ENCODE results near the gene APBA2. TPM values are rescaled to one million over a fixed set of nuclear protein-coding genes. Genes with fewer than 3 reads are reported as not detected.
A peak's percentile ranks its signal among the peaks of the same experiment; 100 is the strongest.

APBA2 gene
- total RNA-seq, 2 experiments from 2014 or later = 19.2 to 21.2 TPM

DNA sequence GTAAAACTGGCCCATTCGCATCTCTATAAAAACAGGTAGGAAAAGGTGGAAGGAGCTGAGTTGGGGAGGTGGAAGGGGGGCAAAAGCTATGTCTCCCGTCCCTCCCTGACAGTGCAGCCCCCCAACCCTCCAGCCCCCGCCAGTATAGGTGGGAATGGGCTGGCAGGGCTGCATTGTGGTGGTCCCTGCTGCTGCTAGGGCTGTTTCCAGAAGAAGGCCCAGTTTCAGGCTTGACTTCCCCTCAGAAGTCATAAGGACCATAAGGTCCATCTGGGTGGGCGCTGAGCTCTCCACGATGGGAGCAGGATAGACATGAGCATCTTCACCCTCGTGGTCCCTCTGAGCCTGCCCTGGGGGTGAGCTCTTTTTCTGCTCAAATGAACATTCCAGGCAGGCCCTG is 44.2 kb downstream of the APBA2 start:
- POLR2A ChIA-PET = no interaction called here
- Mint-ChIP-seq H3K4me1 (peaks cover 5% of the 10 kb centered on the region), H3K27ac (no peak overlapping the region), H3K4me3 (no peak overlapping the region), H3K9me3 (peaks cover 3% of the 10 kb centered on the region), H3K36me3 (ENCODE audit: low read depth) (no peaks in the 10 kb centered on the region), H3K27me3 (no peaks in the 10 kb centered on the region)
- DNase-seq = no peak
- CTCF ChIA-PET = interaction anchor here (0.8 to 0.9 kb wide), 2 partner anchors 10 to 78 kb away, joined by 3 read pairs; no protein-coding TSS in a partner anchor

DNA sequence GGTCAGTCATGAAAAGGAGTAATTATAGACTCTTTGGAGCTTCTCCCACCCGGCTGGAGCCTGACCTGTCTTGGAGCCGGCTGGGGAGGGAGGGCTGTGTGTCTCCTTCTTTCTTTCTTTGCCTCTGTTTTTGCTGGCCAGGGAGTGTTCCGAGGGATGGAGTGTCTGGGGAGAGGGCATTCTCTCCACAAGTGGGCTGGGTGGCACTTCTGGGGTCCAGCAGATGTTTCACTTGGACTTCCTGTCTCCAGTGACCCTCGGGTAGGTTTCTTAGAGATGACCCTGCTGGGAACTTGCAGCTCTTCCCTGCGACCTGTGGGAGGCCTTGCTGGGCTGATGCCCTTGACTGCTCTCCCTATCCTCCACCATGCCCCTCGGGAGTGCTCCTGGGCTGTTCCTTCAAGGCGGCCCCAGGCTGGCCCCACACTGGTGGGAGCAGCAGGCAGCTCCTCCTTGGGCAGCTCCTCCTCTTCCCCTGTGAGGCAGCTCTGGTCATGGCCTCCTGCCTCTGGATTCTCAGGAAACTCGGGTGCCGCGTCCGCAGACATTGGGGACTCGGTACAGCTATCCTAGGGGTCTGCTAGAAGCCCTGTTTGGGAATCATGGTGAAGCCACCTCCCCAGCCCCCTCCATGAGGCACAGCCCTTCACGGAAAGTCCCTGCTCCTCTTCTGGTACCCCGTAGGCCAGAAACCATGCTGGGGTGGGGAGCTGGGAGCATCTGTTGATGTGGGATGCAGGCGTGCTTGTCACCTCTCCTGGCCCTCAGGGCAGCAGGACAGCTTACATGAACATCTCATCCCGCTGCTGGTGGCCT is 44.9 kb downstream of the APBA2 start:
- Mint-ChIP-seq H3K27ac (no peak overlapping the region), H3K27me3 (no peaks in the 10 kb centered on the region), H3K9me3 (peaks cover 3% of the 10 kb centered on the region), H3K36me3 (ENCODE audit: low read depth) (no peaks in the 10 kb centered on the region), H3K4me1 (peaks cover 12% of the 10 kb centered on the region), H3K4me3 (no peak overlapping the region)
- ChIA-PET POLR2A (no interaction called here), CTCF (interaction anchor here (0.8 to 0.9 kb wide), 2 partner anchors 10 to 79 kb away, joined by 3 read pairs; no protein-coding TSS in a partner anchor)
- DNase-seq = no peak

DNA sequence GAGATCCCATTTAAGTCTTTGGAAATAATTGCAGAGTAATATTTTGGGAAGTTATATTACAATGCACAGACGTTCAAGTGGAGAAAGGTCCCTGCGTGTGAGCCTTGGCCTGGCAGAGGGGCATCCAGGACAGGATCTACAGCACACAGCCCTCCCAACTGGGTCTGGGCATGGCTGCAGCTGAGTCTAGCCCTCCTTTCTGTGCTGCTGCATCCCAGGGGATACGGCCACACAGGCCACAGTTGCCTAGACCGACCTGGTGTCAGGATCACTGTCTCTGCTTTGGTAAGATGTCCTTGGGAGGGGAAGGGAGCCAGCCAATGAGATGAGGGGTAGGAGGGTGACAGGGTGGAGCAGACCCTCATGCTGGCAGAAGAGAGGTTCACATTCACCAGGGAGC is 46.1 kb downstream of the APBA2 start:
- Mint-ChIP-seq H3K27me3 (no peaks in the 10 kb centered on the region), H3K9me3 (peaks cover 3% of the 10 kb centered on the region), H3K4me1 (peaks cover 24% of the 10 kb centered on the region), H3K36me3 (ENCODE audit: low read depth) (no peaks in the 10 kb centered on the region), H3K27ac (no peak overlapping the region), H3K4me3 (no peak overlapping the region)
- ChIA-PET CTCF (interaction anchor here (0.9 kb wide), 1 partner anchor 9 kb away, joined by 5 read pairs; no protein-coding TSS in a partner anchor), POLR2A (no interaction called here)
- no peak for DNase-seq

DNA sequence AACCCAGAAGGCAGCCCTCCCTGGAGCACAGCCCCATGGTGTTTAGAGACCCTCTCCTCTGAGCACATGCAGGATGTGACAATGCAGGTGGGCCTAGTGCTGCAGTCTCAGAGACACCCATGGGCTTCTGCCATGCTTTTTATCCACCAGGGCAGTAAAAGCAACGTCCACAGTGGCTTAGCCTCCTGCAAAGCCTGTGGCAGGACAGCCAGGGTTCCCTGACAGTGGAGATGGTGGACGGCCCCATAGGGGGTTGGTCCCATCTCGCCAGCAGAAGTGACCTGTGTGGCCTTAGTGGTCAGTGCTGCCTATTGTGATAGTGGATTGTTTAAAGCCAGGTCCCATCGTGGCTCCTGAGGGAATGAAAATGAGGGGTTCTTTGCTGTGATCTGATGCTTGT is 46.6 kb downstream of the APBA2 start:
- POLR2A ChIA-PET = no interaction called here
- peaks cover 29% of the 10 kb centered on the region for H3K4me1 Mint-ChIP-seq
- CTCF ChIA-PET = interaction anchor here (0.9 kb wide), 1 partner anchor 8 kb away, joined by 5 read pairs; no protein-coding TSS in a partner anchor
- no peaks in the 10 kb centered on the region for H3K27me3 Mint-ChIP-seq
- DNase-seq = no peak
- no peak overlapping the region for H3K4me3 Mint-ChIP-seq
- no peaks in the 10 kb centered on the region for H3K36me3 Mint-ChIP-seq (ENCODE audit: low read depth)
- no peak overlapping the region for H3K27ac Mint-ChIP-seq
- H3K9me3 Mint-ChIP-seq = peaks cover 3% of the 10 kb centered on the region

DNA sequence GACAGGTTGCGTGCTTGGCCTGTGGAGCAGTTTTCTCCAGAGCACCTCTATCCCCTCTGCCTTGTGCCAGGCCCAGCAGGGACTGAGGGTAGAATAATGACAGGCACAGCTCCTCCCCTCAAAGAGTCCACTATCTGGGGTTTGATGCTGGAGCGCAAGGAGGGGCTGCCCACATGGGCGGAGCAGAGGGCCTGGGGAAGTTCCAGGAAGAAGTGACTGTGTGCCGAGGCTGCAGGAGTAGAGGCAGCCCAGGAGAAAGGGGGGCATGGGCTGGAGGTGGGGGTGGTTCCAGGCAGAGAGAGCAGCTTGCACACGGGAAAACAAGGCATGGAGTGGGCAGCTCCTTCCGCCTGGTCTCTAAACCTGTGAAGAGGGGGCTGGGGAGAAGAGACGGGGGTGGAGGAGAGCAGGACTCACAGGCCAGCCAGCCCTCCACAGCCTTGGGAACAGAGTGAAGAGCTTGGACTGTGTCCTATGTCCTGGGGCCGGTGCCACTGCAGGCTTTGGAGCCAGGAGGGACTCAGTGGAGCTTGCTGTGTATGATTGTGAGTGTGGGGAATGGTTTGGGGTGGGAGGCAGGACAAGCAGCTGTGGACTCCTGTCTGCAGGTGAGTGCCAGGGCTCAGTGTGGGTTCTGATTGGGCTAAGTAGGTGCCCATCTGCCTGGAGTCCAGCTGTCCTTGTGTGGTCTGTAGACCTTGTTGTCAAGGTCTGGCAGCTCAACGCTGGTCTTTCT is 48.1 kb downstream of the APBA2 start:
- ChIA-PET POLR2A (no interaction called here), CTCF (no interaction called here)
- H3K27me3 Mint-ChIP-seq = no peaks in the 10 kb centered on the region
- peaks cover 3% of the 10 kb centered on the region for H3K9me3 Mint-ChIP-seq
- DNase-seq = no peak
- H3K4me1 Mint-ChIP-seq = peaks cover 43% of the 10 kb centered on the region
- H3K4me3 Mint-ChIP-seq = no peak overlapping the region
- H3K36me3 Mint-ChIP-seq (ENCODE audit: low read depth) = no peaks in the 10 kb centered on the region
- H3K27ac Mint-ChIP-seq = peak overlapping the region; percentile 63

DNA sequence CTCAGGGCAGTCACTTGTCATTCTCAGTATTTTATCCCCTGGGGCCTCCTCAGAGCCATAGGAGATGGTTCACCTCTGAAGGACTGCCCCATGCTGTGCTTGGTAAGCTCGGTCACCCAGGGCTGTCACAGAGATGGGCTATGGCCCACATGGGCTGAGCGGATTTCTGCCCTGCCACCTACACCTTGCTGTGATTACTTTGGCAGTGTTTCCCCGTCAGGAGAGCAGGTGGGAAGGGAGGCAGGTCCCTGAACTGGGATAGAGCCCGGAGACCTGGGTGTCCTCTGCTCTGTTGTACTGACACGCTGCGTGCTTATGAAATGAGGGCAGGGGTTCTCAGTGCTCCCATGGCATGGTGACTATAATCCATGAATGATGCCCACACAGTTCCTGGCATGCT is 48.9 kb downstream of the APBA2 start:
- Mint-ChIP-seq H3K27ac (no peak overlapping the region), H3K36me3 (ENCODE audit: low read depth) (peaks cover 3% of the 10 kb centered on the region), H3K4me1 (peaks cover 49% of the 10 kb centered on the region), H3K9me3 (peaks cover 3% of the 10 kb centered on the region), H3K4me3 (no peak overlapping the region), H3K27me3 (no peaks in the 10 kb centered on the region)
- POLR2A ChIA-PET = no interaction called here
- CTCF ChIA-PET = no interaction called here
- no peak for DNase-seq

DNA sequence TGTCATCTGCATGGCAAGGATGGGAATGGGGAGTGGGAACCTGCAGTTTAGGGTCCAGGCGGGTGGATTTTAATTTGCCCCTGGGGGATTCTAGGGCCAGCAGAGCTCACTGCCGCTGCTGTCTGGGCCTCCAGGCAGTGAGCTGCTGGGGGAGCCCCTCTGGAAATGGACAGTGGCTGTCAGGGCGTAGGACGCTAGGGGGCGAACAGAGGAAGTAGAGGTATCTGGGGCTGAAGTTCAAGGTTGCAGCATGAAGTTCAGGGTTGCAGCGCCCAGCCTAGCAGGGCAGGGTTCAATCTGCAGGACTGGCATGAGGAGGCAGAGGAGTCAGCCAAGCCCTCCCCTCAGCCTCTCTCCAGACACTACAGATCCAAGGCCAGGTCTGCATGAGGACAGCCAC is 49.5 kb downstream of the APBA2 start:
- peak; percentile 44 for DNase-seq
- no peak overlapping the region for H3K27ac Mint-ChIP-seq
- peaks cover 3% of the 10 kb centered on the region for H3K9me3 Mint-ChIP-seq
- H3K4me3 Mint-ChIP-seq = no peak overlapping the region
- ChIA-PET POLR2A (no interaction called here), CTCF (no interaction called here)
- peaks cover 52% of the 10 kb centered on the region for H3K4me1 Mint-ChIP-seq
- H3K36me3 Mint-ChIP-seq (ENCODE audit: low read depth) = peaks cover 3% of the 10 kb centered on the region
- no peaks in the 10 kb centered on the region for H3K27me3 Mint-ChIP-seq

DNA sequence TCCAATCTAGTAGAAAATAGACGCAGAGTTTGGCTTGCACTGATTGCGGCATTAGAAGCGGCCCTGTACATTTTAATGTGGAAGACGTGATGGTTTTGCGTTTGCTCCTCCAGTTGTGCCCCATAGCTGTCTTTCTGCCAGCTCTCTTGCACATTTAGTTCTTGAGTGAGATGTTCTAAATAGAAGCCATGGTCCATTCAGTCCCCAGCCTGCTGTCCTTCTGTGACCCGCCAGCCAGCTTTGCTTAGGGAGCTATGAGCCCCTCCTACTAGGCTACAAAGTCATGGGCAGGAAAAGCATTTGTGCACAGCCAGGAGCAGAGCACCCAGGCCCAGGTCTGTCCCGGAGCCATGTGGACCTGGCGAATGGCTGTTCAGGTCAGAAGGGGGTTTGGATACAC is 50.3 kb downstream of the APBA2 start:
- POLR2A ChIA-PET = no interaction called here
- H3K4me1 Mint-ChIP-seq = peaks cover 57% of the 10 kb centered on the region

DNA sequence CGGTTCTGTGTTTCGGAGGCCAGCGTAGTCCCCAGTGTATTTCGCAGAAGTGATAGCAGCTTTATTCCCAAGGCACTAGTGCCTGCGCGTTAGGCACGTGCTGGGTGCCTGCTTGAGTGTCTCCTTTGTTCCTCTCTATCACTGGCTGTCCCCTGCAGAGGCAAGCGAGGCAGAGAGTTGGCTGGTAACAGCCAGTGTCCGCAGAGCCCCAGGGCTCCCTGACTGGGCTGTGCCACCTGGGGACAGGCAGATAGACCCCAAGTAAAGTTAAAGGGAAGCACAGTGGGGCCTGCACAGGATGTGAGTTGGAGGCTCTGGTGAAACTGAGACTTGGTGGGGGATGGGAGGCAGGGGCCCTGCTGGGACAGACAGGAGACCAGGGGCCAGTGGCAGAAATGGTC is 50.7 kb downstream of the APBA2 start:
- Mint-ChIP-seq H3K27ac (peak overlapping the region; percentile 88), H3K36me3 (ENCODE audit: low read depth) (peaks cover 6% of the 10 kb centered on the region), H3K4me1 (peaks cover 61% of the 10 kb centered on the region), H3K27me3 (no peaks in the 10 kb centered on the region), H3K9me3 (peaks cover 3% of the 10 kb centered on the region), H3K4me3 (no peak overlapping the region)
- CTCF ChIA-PET = interaction anchor here (1.0 kb wide), 1 partner anchor 24 kb away, joined by 3 read pairs; no protein-coding TSS in a partner anchor
- POLR2A ChIA-PET = no interaction called here
- no peak for DNase-seq

More for the DNA sequence above, 50.3 kb downstream of the APBA2 start:
- CTCF ChIA-PET = no interaction called here
- no peaks in the 10 kb centered on the region for H3K27me3 Mint-ChIP-seq
- H3K9me3 Mint-ChIP-seq = peaks cover 3% of the 10 kb centered on the region
- H3K4me3 Mint-ChIP-seq = no peak overlapping the region
- no peak for DNase-seq
- peak overlapping the region; percentile 88 for H3K27ac Mint-ChIP-seq
- H3K36me3 Mint-ChIP-seq (ENCODE audit: low read depth) = peaks cover 4% of the 10 kb centered on the region

DNA sequence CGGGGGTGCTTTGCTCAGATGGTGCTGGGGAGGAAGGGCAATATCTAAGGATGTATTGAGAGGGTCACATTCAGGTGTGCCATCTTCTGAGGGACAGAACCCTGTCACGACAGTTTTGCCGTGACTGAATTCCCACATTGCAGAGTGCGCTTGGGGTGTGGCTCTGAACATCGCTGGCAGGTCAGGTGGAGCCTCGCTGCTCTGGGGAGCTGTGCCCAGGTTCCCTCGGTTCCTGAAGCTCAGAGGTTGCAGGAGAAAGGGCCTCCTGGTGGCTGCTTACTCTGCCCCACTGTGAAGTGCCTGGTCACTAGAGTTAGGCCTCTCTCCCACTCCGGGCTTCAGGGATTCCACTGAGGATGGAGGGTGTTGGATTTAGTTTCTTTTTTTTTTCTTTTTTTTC is 51.5 kb downstream of the APBA2 start:
- CTCF ChIA-PET = interaction anchor here (1.0 kb wide), 1 partner anchor 23 kb away, joined by 3 read pairs; no protein-coding TSS in a partner anchor
- H3K4me1 Mint-ChIP-seq = peaks cover 67% of the 10 kb centered on the region
- H3K27ac Mint-ChIP-seq = peak overlapping the region; percentile 88

DNA sequence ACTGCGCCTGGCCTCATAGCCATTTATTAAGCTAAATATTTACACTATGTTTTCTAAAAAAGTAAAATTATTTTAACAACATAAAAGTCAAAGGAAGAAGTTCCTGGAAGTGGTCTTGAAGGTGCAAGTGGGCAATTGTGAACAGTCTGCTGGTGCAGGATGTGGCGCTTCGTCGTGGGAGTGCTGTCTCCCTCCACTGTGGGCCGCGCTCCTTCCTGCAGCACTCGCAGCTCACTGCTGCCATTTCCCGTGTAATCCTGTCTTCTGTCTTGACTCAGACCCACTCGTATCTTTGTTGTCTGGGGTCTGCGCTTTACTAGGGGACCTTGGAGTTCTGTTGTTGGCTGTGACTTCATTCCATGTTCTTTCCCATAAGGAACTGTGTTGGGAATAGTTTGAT is 56.3 kb downstream of the APBA2 start:
- H3K4me3 Mint-ChIP-seq = no peak overlapping the region

More for the DNA sequence above, 51.5 kb downstream of the APBA2 start:
- peaks cover 6% of the 10 kb centered on the region for H3K36me3 Mint-ChIP-seq (ENCODE audit: low read depth)
- no peaks in the 10 kb centered on the region for H3K27me3 Mint-ChIP-seq
- peaks cover 3% of the 10 kb centered on the region for H3K9me3 Mint-ChIP-seq
- POLR2A ChIA-PET = no interaction called here
- H3K4me3 Mint-ChIP-seq = peak overlapping the region; percentile 50
- DNase-seq = no peak

DNA sequence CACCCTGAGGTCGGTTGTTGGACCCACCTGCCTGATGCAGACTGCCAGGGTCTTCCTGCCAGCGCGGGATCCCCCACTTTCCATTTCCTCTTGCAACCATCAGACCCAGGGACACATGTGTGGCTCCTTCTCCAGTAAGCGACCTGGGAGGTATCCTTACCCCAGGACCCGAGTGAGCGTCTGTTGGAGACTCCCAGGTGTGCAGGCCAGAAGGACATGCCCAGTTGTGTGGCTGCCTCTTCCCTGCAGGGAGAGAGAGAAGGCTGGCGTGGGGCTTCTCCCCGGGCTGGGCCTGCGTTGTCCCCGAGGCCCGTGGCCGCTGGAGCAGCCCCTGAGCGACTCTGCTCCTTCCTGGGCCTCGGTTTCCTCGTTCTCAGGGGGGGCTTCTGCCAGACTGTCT is 56.8 kb downstream of the APBA2 start:
- no peaks in the 10 kb centered on the region for H3K9me3 Mint-ChIP-seq
- ChIA-PET CTCF (no interaction called here), POLR2A (interaction anchor here (0.6 kb wide), 1 partner anchor 26 kb away, joined by 3 read pairs; no protein-coding TSS in a partner anchor)
- H3K27me3 Mint-ChIP-seq = no peaks in the 10 kb centered on the region
- H3K4me3 Mint-ChIP-seq = no peak overlapping the region
- DNase-seq = no peak
- peaks cover 56% of the 10 kb centered on the region for H3K4me1 Mint-ChIP-seq
- peaks cover 19% of the 10 kb centered on the region for H3K36me3 Mint-ChIP-seq (ENCODE audit: low read depth)
- H3K27ac Mint-ChIP-seq = no peak overlapping the region

More for the DNA sequence above, 56.3 kb downstream of the APBA2 start:
- peaks cover 56% of the 10 kb centered on the region for H3K4me1 Mint-ChIP-seq
- no peaks in the 10 kb centered on the region for H3K9me3 Mint-ChIP-seq
- ChIA-PET CTCF (no interaction called here), POLR2A (no interaction called here)
- no peak overlapping the region for H3K27ac Mint-ChIP-seq
- DNase-seq = peak; percentile 42
- H3K27me3 Mint-ChIP-seq = no peaks in the 10 kb centered on the region
- H3K36me3 Mint-ChIP-seq (ENCODE audit: low read depth) = peaks cover 19% of the 10 kb centered on the region

DNA sequence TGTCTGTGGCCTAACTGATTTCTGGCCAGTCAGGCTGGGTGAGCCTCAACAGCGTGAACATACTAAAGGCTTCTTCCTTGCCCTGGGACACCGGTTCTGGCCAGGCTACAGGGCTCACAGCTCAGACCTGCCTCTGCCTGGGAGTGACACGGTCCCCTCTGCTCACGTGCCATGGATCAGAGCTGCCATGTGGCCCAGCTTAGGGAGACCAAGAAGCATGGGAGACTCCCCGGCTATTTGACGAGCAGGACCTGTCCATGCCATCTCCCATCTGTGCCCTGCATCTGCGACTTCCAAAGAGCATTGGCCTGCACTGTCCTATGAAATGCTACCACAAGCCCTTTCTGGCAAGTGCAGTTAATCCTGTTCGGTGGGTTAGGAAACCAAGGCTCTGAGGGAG is 57.4 kb downstream of the APBA2 start:
- POLR2A ChIA-PET = interaction anchor here (0.6 kb wide), 1 partner anchor 26 kb away, joined by 3 read pairs; no protein-coding TSS in a partner anchor
- Mint-ChIP-seq H3K27me3 (no peaks in the 10 kb centered on the region), H3K36me3 (ENCODE audit: low read depth) (peaks cover 19% of the 10 kb centered on the region), H3K4me3 (no peak overlapping the region), H3K4me1 (peaks cover 56% of the 10 kb centered on the region), H3K27ac (no peak overlapping the region), H3K9me3 (no peaks in the 10 kb centered on the region)
- CTCF ChIA-PET = no interaction called here
- no peak for DNase-seq
